Immature natural killer cell (primary cell): ENCODE measurements around the gene ABAT. TPM values are rescaled to one million over a fixed set of nuclear protein-coding genes. Genes with fewer than 3 reads are reported as not detected.

Experiments
- DNase-seq, 3 donors: peaks; one replicate each; pipeline ENCODE4 v3.0.0; 2022; ENCODE audit warnings: mixed read lengths in 1 of 3
- H3K27ac Mint-ChIP-seq, 6 donors: one replicate each; pipeline ENCODE4 v1.8.0; 2020; ENCODE audit warnings: mixed read lengths in 6 of 6, mild to moderate bottlenecking in 5 of 6, inconsistent platforms in 4 of 6, moderate library complexity in 3 of 6
- H3K27me3 Mint-ChIP-seq, 3 donors: one replicate each; pipeline ENCODE4 v1.8.0; 2020 to 2021; ENCODE audit warnings: low read depth in 3 of 3, mild to moderate bottlenecking in 3 of 3, mixed read lengths in 3 of 3, moderate library complexity in 3 of 3, inconsistent platforms in 1 of 3
- H3K36me3 Mint-ChIP-seq, 3 donors: one replicate each; pipeline ENCODE4 v1.8.0; 2020; ENCODE audit warnings: mixed read lengths in 3 of 3, inconsistent platforms in 2 of 3, mild to moderate bottlenecking in 2 of 3
- H3K4me1 Mint-ChIP-seq, 2 donors: one replicate each; pipeline ENCODE4 v1.8.0; 2020; ENCODE audit warnings: inconsistent platforms in 2 of 2, mild to moderate bottlenecking in 2 of 2, mixed read lengths in 2 of 2, moderate library complexity in 1 of 2
- H3K4me3 Mint-ChIP-seq, 5 donors: one replicate each; pipeline ENCODE4 v1.8.0; 2020; ENCODE audit warnings: mild to moderate bottlenecking in 5 of 5, mixed read lengths in 5 of 5, inconsistent platforms in 3 of 5, moderate library complexity in 3 of 5
- H3K9me3 Mint-ChIP-seq, 6 donors: one replicate each; pipeline ENCODE4 v1.8.0; 2020; ENCODE audit warnings: mild to moderate bottlenecking in 6 of 6, mixed read lengths in 6 of 6, inconsistent platforms in 4 of 6, moderate library complexity in 3 of 6
- polyA plus RNA-seq, 3 donors: library from polyadenylated mRNA; unstranded; fragments of 300-500 nt; fragmentation: Illumina TruSeq; gene quantifications; one replicate each; pipeline ENCODE4 v1.2.3, GENCODE V29; 2021

The ABAT gene
- 1 to 10 TPM in 2 of 3 donors, not detected in 1; 1.9 to 5.4 TPM for polyA plus RNA-seq

DNA sequence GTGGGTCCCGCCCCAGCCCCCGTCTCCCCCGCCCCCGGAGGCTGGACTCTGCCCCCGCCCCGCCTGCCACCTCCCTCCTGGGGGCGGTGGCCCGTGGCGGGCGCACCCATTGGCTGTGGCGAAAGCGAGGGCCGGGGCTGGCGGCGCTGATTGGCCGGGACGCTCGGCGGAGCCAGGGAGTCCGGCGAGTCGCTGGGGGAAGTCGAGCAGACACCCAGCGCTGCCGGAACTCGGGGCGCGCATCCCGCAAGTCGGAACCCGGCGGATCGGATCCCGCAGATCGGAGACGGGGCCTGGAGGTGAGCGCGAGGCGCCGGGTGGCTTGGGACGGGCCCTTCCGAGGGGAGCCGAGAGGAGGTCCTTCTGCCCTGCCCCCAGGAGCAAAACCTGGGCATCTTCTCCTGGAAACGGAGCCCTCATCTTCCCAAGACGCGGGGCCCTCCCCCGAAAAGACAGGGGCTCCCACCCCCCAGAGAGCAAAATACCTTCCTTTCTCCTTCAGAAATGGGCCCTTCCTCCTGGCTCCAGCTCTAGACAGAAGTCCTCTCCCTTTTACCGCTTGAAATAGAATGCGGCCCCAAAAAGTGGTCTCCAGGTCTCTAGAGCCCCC is at the start of gene ABAT:
TSS of gene ABAT (plus strand) at position 205 of the 610 bp plus-strand sequence. CDS start 61,123 bp downstream, outside the sequence.
- Mint-ChIP-seq H3K27ac (peak within 1 kb of the TSS; percentile 55 to 90 (median 84)), H3K36me3 (peaks cover 0 to 7% (median 0%) of the 10 kb centered on the region in 3 donors), H3K27me3 (peaks cover 0 to 9% (median 6%) of the 10 kb centered on the region in 3 donors), H3K4me3 (peak within 1 kb of the TSS; percentile 83 to 92 (median 90)), H3K4me1 (peaks cover 16 to 21% of the 10 kb centered on the region in 2 donors), H3K9me3 (no peaks in the 10 kb centered on the region)
- peak; percentile 90 to 91 (median 90) for DNase-seq

DNA sequence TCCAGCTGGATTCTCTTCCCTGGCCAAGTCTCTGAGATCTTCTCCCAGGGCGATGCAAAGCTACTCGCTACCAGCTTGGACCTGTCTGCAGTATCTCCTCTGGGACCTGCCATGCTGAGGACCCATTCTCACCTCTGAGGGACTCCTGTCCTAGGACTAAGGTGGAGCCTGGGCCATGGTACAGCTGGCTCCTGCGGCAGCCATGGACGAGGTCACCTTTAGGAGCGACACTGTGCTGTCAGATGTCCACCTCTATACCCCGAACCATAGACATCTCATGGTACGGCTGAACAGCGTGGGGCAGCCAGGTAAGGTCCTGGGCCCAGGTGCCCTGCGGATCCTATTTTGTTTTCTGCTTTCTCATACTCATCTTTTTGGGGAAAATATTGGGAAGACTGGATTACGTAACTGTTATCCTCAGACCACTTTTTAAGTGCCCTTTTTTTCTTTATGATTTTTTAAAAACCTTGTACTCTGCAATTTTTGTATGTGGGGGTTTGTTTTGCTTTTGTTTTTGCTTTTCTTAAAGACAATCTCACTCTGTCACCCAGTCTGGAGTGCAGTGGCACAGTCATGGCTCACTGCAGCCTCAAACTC is 48.8 kb upstream of the ABAT start:
- DNase-seq, result no peak
- no peak overlapping the region for H3K4me3 Mint-ChIP-seq
- peaks cover 13 to 36% (median 25%) of the 10 kb centered on the region in 3 donors for H3K36me3 Mint-ChIP-seq
- peaks cover 0 to 8% (median 6%) of the 10 kb centered on the region in 3 donors for H3K27me3 Mint-ChIP-seq
- peaks cover 13 to 28% of the 10 kb centered on the region in 2 donors for H3K4me1 Mint-ChIP-seq
- no peaks in the 10 kb centered on the region for H3K9me3 Mint-ChIP-seq
- peak overlapping the region in 1 of 6 donors; percentile 11 for H3K27ac Mint-ChIP-seq

DNA sequence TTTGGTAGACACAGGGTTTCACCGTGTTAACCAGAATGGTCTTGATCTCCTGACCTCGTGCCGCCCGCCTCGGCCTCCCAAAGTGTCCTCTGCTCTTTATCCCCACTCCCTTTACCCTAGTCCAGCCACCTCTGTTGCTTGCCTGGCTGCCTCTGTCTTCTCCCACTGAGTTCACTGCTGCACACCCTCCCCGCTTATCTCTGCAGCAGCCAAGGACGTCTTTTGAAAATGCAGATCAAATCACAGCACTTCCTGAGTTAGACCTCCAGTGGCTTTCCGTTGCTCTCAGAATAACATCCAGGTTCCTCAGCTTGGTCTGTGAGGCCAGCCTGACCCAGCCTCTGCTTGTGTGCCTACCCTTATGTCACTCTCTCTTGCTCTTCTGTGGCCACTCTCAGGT is 47.5 kb upstream of the ABAT start:
- H3K36me3 Mint-ChIP-seq, result peaks cover 15 to 46% (median 29%) of the 10 kb centered on the region in 3 donors
- H3K27ac Mint-ChIP-seq, result no peak overlapping the region
- no peak overlapping the region for H3K4me3 Mint-ChIP-seq
- peaks cover 12 to 26% of the 10 kb centered on the region in 2 donors for H3K4me1 Mint-ChIP-seq
- H3K27me3 Mint-ChIP-seq, result no peaks in the 10 kb centered on the region
- no peaks in the 10 kb centered on the region for H3K9me3 Mint-ChIP-seq
- DNase-seq, result no peak

DNA sequence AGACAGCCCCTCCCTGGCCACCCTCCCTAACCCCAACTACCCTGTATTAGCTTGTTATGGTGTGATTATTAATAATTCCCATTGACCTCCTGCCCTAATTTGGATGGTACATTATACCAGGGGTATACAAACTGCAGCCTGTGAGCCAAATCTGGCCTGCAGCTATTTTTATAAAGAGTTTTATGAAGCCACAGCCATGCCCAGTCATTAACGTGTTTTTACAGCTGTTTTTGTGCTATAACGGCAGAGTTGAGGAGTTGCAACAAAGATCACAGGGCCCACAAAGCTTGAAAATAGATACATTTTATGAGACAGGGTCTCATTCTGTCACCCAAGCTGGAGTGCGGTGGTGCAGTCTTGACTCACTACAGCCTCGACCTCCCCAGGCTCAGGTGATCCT is 47.0 kb upstream of the ABAT start:
- H3K4me3 Mint-ChIP-seq, result no peak overlapping the region
- H3K9me3 Mint-ChIP-seq, result no peaks in the 10 kb centered on the region
- DNase-seq, result no peak
- peaks cover 7 to 20% of the 10 kb centered on the region in 2 donors for H3K4me1 Mint-ChIP-seq
- no peaks in the 10 kb centered on the region for H3K27me3 Mint-ChIP-seq
- no peak overlapping the region for H3K27ac Mint-ChIP-seq
- H3K36me3 Mint-ChIP-seq, result peaks cover 18 to 51% (median 34%) of the 10 kb centered on the region in 3 donors

DNA sequence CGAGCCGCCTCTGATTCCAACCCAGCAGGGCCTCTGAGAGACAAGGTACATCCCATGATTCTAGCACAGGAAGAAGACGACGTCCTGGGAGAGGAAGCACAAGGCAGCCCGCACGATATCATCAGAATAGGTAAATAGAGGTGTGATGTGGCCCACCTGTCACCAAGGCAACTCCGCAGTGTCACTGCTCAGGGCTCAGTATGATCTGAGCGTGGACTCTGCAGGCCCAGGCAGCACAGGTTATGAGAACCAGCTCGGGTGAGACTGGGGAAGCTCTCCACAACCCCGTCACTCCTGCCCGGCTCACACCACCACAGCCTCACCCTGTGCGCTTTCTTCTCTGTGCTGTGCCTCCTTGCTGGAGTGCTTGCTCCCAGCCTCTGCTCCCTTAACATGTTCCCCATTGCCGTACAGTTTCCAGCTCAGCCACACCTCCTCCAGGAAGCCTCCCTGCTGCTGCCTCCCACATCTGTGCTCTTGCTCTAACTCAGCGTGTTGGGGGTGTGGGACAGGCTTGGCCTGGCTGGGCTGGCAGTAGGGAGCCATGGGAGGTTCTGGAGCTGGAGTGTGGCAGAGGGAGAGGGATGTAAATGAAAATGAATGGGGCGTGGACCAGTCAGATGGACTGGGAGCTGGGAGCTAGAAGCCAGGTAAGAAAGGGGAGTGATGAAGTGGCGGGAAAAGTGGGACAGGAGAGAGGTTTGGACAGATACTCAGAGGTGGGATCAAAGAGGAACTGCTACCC is 45.3 kb upstream of the ABAT start:
- Mint-ChIP-seq H3K9me3 (no peaks in the 10 kb centered on the region), H3K27me3 (no peaks in the 10 kb centered on the region), H3K36me3 (peaks cover 18 to 60% (median 40%) of the 10 kb centered on the region in 3 donors), H3K4me3 (no peak overlapping the region), H3K27ac (peak overlapping the region in 1 of 6 donors; percentile 34), H3K4me1 (peaks cover 0 to 22% of the 10 kb centered on the region in 2 donors)
- no peak for DNase-seq

DNA sequence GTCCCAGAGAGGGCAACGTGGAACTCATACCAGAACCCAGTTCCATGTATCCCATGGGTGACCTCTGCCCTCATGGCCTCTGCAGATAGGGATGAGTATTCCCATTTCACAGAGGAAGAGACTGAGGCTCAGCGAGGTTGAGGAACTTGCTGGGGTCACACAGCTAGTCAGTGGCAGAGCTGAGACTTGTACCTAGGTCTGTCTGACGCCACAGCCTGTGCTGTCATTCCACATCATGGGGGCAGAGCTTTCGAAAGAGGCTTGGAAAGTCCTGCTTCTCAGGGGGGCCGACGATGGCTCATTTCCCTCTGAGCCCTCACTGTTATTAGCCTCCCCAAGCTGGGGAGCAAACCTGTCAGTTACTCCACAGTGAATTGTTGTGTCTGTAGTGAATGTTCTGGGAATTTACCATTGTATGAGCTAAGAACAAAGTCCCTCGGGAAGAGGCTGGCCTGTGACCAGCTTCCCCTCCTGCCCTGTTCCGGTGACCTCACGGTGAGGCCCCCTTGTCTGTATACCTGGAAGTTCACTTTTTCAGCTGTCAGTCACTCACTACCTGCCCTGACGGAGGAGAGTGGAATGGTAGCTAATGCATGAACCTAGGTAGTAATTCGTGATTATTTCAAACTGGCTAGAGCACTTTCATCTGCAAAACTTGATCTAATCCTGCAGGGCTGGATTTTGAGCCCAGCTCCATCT is 44.0 kb upstream of the ABAT start:
- Mint-ChIP-seq H3K4me1 (peaks cover 0 to 13% of the 10 kb centered on the region in 2 donors), H3K36me3 (peaks cover 18 to 56% (median 40%) of the 10 kb centered on the region in 3 donors), H3K4me3 (no peak overlapping the region), H3K27me3 (peaks cover 0 to 3% (median 0%) of the 10 kb centered on the region in 3 donors), H3K27ac (no peak overlapping the region), H3K9me3 (no peaks in the 10 kb centered on the region)
- DNase-seq, result no peak

DNA sequence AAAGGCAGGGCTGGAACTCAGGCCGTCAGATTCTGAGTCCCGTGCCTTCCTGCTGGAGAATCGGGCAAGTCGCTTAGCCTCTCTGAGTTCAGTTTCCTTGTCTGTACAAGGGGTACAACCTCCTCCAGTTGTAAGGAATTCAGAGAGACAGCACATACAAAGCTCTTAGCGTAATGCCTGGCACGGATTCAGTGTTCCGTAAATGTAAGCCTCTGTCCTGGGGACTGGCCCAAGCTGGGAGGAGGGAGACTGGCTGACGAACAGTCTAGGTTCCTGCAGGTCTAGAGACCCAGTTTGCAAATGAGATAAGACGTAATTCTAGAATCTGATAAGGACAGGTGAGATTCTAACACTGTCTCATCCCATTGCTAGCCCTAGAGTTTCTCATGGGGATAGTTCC is 43.0 kb upstream of the ABAT start:
- H3K4me3 Mint-ChIP-seq, result no peak overlapping the region
- H3K27ac Mint-ChIP-seq, result no peak overlapping the region
- H3K27me3 Mint-ChIP-seq, result peaks cover 0 to 3% (median 0%) of the 10 kb centered on the region in 3 donors
- peaks cover 0 to 13% of the 10 kb centered on the region in 2 donors for H3K4me1 Mint-ChIP-seq
- no peaks in the 10 kb centered on the region for H3K9me3 Mint-ChIP-seq
- H3K36me3 Mint-ChIP-seq, result peaks cover 20 to 59% (median 41%) of the 10 kb centered on the region in 3 donors
- no peak for DNase-seq

DNA sequence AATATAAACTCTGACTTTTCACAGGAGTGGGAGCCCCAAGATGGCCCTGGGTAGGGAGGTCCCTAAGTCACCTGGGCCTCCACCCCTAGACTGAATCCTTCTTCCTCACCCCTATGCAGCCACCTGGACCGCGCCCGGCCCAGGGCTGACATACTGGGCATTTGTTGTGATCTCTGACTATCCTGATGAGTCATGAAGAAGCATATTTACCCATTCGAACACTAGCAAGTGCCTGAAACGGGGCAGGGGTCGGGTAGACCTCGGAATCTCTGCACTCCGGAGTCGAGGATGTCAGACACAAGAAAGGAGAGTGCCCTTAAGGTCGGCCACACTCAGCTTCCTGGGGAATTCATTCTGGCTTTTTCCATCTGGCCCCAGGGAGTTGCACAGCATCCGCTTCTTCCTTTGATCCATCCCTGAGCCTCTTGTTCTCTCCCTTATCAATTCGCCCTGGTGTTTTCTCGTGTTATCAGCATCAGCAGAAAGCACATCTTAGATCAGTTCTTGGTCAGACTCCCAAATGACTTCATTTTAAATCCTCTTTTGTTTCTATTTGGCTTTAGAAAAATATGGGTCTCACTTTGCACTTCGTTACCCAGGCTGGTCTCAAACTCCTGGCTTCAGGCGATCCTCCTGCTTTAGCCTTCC is 42.5 kb upstream of the ABAT start:
- H3K36me3 Mint-ChIP-seq, result peaks cover 21 to 60% (median 43%) of the 10 kb centered on the region in 3 donors
- peaks cover 0 to 13% of the 10 kb centered on the region in 2 donors for H3K4me1 Mint-ChIP-seq
- H3K4me3 Mint-ChIP-seq, result no peak overlapping the region
- H3K9me3 Mint-ChIP-seq, result no peaks in the 10 kb centered on the region
- DNase-seq, result no peak
- H3K27ac Mint-ChIP-seq, result peak overlapping the region in 1 of 6 donors; percentile 35
- H3K27me3 Mint-ChIP-seq, result peaks cover 0 to 3% (median 0%) of the 10 kb centered on the region in 3 donors

DNA sequence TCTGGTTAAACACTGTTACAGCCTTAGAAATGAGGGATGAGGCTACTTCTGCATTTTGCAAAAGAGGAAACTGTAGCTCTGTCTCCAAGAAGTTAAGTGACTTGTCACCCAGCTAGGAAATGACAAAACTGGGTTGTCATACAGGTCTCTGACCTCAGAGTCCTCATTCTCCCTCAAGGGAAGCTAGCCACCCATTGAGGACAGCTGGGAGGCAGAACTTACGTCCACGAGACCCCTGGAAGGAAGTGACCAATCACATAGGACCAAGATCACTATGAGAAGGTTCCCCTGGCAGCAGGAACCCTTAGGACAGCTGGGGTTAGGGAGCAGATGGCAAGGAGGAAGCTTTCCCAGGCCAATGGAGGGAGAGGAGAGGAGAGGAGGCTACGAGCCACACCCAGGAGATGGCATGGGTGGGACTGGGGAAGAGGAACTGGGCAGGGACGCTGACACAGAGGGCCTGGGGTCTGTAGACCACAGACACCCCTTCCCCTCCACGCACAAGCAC is 41.7 kb upstream of the ABAT start:
- H3K36me3 Mint-ChIP-seq, result peaks cover 16 to 52% (median 36%) of the 10 kb centered on the region in 3 donors
- H3K4me1 Mint-ChIP-seq, result peaks cover 0 to 13% of the 10 kb centered on the region in 2 donors
- H3K9me3 Mint-ChIP-seq, result no peaks in the 10 kb centered on the region
- no peak for DNase-seq
- peak overlapping the region in 1 of 6 donors; percentile 53 for H3K27ac Mint-ChIP-seq
- H3K27me3 Mint-ChIP-seq, result peaks cover 0 to 3% (median 0%) of the 10 kb centered on the region in 3 donors
- H3K4me3 Mint-ChIP-seq, result no peak overlapping the region

DNA sequence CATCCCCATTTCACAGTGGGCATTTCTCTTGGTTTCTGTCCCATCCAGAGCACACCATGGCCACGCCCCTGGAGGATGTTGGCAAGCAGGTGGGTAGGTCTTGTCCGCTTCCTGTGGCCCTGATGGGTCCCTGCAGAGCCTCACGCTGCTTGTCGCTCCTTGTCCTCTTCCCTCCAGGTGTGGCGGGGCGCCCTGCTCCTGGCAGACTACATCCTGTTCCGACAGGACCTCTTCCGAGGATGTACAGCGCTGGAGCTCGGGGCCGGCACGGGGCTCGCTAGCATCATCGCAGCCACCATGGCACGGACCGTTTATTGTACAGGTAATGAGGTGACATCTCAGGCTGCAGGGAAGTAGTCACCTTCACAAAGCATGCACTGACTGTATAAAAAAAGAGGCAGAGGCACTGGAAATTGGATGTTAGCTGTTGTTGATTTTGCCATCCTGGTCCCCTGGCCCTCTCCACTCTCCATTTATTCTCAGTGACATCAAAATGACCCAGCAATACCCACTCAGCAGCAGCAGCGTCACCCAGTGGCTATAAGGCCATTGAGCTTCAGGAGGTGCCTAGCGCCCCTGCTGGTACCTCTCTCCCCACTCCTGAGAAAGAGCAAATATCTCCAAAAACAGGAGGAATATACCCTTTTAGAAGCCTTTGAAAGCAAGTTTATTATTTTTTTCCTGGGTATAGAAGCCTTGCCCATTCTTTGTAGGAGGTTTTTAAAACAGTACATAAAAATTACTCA is 39.3 kb upstream of the ABAT start:
- H3K4me3 Mint-ChIP-seq, result no peak overlapping the region
- no peaks in the 10 kb centered on the region for H3K9me3 Mint-ChIP-seq
- peaks cover 0 to 5% of the 10 kb centered on the region in 2 donors for H3K4me1 Mint-ChIP-seq
- no peak for DNase-seq
- peaks cover 17 to 45% (median 27%) of the 10 kb centered on the region in 3 donors for H3K36me3 Mint-ChIP-seq
- H3K27ac Mint-ChIP-seq, result no peak overlapping the region
- peaks cover 0 to 3% (median 0%) of the 10 kb centered on the region in 3 donors for H3K27me3 Mint-ChIP-seq

DNA sequence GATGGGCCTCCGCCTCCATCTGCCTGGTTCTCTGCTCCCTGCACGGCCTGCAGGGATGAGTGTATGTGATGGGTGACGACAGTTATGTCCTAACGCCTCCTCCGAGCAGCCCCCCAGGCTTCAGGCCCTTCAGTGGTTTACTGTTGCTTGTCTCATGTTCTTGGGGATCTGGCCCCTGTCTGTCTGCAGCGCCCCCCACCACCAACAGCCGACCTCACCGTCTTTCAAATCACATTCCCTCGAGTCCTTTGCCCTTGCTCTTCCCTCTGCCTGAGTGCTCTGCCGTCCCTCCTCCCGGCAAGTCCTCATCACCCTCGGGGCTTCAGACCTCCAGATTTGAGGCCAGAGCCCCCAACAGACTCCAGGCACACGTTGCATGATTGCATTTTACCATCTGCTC is 34.7 kb upstream of the ABAT start:
- Mint-ChIP-seq H3K9me3 (no peaks in the 10 kb centered on the region), H3K4me3 (no peak overlapping the region), H3K4me1 (peaks cover 6% of the 10 kb centered on the region in 2 donors), H3K27me3 (peaks cover 0 to 7% (median 0%) of the 10 kb centered on the region in 3 donors), H3K36me3 (peaks cover 31 to 49% (median 39%) of the 10 kb centered on the region in 3 donors), H3K27ac (no peak overlapping the region)
- no peak for DNase-seq

DNA sequence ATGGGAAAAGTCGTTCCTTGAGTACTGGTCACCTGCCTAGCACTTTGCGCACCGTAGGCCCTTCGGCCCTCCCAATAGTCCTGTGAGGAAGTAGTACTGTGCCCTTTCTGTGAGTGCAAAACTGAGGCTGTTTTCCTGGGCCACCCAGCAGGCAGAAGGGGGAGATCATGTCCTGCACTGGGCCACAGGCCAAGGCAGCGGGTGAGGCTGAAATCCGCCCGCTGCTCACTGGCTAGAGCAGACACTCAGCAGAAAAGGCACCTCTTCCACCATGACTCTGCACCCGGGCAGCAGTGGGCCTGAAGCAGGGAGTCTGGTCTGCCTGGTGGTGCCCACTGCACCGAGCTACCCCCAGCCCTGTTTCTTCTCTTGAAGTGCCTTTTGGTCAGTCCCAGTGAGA is 32.7 kb upstream of the ABAT start:
- H3K27ac Mint-ChIP-seq, result peak overlapping the region in 1 of 6 donors; percentile 50
- peaks cover 36 to 59% (median 39%) of the 10 kb centered on the region in 3 donors for H3K36me3 Mint-ChIP-seq
- H3K9me3 Mint-ChIP-seq, result no peaks in the 10 kb centered on the region
- peaks cover 0 to 4% (median 4%) of the 10 kb centered on the region in 3 donors for H3K27me3 Mint-ChIP-seq
- no peak for DNase-seq
- no peak overlapping the region for H3K4me3 Mint-ChIP-seq
- H3K4me1 Mint-ChIP-seq, result peaks cover 12 to 13% of the 10 kb centered on the region in 2 donors
